ENCODE results near the gene EXT2.

EXT2 gene

GRCh38 chr11:44269369-44270351, 174.2 kb downstream of the EXT2 start:
- DNase-seq: no peak

GRCh38 chr11:44270403-44271273, 175.2 kb downstream of the EXT2 start:
- no peak for DNase-seq

GRCh38 chr11:44271286-44271685, 175.8 kb downstream of the EXT2 start:
- no peak for DNase-seq

- no peak for DNase-seq
These were observed 178.9 kb downstream of the EXT2 start for GRCh38 chr11:44274404-44274803.

- DNase-seq: no peak
These were observed 179.8 kb downstream of the EXT2 start for GRCh38 chr11:44275241-44275640.

- no peak for DNase-seq
These were observed 180.6 kb downstream of the EXT2 start for GRCh38 chr11:44275961-44276550.

- DNase-seq: no peak
These were observed 182.0 kb downstream of the EXT2 start for GRCh38 chr11:44277196-44278090.

- DNase-seq: no peak
These were observed 184.0 kb downstream of the EXT2 start for GRCh38 chr11:44279483-44279882.

- DNase-seq: no peak
These were observed 184.8 kb downstream of the EXT2 start for GRCh38 chr11:44280257-44280656.

GRCh38 chr11:44281151-44281550, 185.7 kb downstream of the EXT2 start:
- DNase-seq: no peak

GRCh38 chr11:44282620-44283019, 187.1 kb downstream of the EXT2 start:
- no peak for DNase-seq

GRCh38 chr11:44285756-44286155, 190.3 kb downstream of the EXT2 start:
- DNase-seq: no peak

GRCh38 chr11:44286268-44286880, 190.9 kb downstream of the EXT2 start:
- peak; percentile 52 for DNase-seq

- no peak for DNase-seq
These were observed 191.4 kb downstream of the EXT2 start for GRCh38 chr11:44286911-44287310.

GRCh38 chr11:44288133-44288526, 192.7 kb downstream of the EXT2 start:
- no peak for DNase-seq

- no peak for DNase-seq
These were observed 194.7 kb downstream of the EXT2 start for GRCh38 chr11:44290208-44290607.

Measured in NCI-H2227 treated with DMSO at 0.1 percent for 48 hours (cell line).